ENCODE data around the gene FBLN5.

- TF ChIP-seq POLR2A (IDR thresholded peaks at IDR 0.05) (no peak), CTCF (IDR thresholded peaks at IDR 0.05) (no peak)
Observed at GRCh38 chr14:91829511-91829910, 118.0 kb downstream of the FBLN5 start.
